ENCODE results near the gene CLPTM1. TPM values are rescaled to one million over a fixed set of nuclear protein-coding genes. Genes with fewer than 3 reads are reported as not detected.

Gene CLPTM1
- polyA plus RNA-seq, 1 donor from 2014 or later, result 15.3 TPM

DNA sequence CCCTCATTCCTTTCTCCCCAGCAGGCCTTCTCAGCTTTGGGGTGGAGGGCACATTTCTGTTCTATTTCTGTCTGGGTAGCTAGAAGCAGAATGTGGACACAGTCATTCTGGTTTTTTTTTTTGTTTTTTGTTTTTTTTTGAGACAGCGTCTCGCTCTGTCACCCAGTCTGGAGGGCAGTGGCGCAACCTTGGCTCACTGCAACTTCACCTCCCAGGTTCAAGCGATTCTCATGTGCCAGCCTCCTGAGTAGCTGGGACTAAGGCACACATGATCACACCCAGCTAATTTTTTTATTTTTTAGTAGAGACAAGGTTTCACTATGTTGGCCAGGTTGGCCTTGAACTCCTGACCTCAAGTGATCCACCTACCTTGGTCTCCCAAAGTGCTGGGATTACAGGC is 20.3 kb downstream of the CLPTM1 start:
- H3K9me3 ChIP-seq (ENCODE audit: low read length), result no peaks in the 10 kb centered on the region
- TF ChIP-seq SMC3 (conservative IDR thresholded peaks at IDR 0.05; ENCODE audit: poor library complexity) (no peak), MXI1 (conservative IDR thresholded peaks at IDR 0.05; ENCODE audit: poor library complexity, severe bottlenecking) (no peak), EP300 (conservative IDR thresholded peaks at IDR 0.05; ENCODE audit: poor library complexity, severe bottlenecking) (no peak), POLR2AphosphoS5 (IDR thresholded peaks at IDR 0.05) (no peak), TAF1 (IDR thresholded peaks at IDR 0.05; ENCODE audit: low read depth) (no peak), EZH2 (IDR thresholded peaks at IDR 0.05; ENCODE audit: borderline replicate concordance, insufficient read depth, low read length, poor library complexity, severe bottlenecking) (no peak), RAD21 (conservative IDR thresholded peaks at IDR 0.05) (no peak)
- TF ChIP-seq, protein P1, sequence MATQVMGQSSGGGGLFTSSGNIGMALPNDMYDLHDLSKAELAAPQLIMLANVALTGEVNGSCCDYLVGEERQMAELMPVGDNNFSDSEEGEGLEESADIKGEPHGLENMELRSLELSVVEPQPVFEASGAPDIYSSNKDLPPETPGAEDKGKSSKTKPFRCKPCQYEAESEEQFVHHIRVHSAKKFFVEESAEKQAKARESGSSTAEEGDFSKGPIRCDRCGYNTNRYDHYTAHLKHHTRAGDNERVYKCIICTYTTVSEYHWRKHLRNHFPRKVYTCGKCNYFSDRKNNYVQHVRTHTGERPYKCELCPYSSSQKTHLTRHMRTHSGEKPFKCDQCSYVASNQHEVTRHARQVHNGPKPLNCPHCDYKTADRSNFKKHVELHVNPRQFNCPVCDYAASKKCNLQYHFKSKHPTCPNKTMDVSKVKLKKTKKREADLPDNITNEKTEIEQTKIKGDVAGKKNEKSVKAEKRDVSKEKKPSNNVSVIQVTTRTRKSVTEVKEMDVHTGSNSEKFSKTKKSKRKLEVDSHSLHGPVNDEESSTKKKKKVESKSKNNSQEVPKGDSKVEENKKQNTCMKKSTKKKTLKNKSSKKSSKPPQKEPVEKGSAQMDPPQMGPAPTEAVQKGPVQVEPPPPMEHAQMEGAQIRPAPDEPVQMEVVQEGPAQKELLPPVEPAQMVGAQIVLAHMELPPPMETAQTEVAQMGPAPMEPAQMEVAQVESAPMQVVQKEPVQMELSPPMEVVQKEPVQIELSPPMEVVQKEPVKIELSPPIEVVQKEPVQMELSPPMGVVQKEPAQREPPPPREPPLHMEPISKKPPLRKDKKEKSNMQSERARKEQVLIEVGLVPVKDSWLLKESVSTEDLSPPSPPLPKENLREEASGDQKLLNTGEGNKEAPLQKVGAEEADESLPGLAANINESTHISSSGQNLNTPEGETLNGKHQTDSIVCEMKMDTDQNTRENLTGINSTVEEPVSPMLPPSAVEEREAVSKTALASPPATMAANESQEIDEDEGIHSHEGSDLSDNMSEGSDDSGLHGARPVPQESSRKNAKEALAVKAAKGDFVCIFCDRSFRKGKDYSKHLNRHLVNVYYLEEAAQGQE (IDR thresholded peaks at IDR 0.05; ENCODE audit: borderline replicate concordance), result no peak
- TF ChIP-seq, protein P2, sequence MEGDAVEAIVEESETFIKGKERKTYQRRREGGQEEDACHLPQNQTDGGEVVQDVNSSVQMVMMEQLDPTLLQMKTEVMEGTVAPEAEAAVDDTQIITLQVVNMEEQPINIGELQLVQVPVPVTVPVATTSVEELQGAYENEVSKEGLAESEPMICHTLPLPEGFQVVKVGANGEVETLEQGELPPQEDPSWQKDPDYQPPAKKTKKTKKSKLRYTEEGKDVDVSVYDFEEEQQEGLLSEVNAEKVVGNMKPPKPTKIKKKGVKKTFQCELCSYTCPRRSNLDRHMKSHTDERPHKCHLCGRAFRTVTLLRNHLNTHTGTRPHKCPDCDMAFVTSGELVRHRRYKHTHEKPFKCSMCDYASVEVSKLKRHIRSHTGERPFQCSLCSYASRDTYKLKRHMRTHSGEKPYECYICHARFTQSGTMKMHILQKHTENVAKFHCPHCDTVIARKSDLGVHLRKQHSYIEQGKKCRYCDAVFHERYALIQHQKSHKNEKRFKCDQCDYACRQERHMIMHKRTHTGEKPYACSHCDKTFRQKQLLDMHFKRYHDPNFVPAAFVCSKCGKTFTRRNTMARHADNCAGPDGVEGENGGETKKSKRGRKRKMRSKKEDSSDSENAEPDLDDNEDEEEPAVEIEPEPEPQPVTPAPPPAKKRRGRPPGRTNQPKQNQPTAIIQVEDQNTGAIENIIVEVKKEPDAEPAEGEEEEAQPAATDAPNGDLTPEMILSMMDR (IDR thresholded peaks at IDR 0.05; ENCODE audit: poor library complexity, severe bottlenecking), result no peak
- no peaks in the 10 kb centered on the region for H3K9me2 ChIP-seq (ENCODE audit: insufficient read depth, low read length)
- no peaks in the 10 kb centered on the region for H4K20me1 ChIP-seq (ENCODE audit: insufficient read depth)
- H2AFZ ChIP-seq (ENCODE audit: low read depth, low read length), result no peak overlapping the region
- H3K36me3 ChIP-seq (ENCODE audit: insufficient read depth, low read length), result no peaks in the 10 kb centered on the region
- no peak overlapping the region for H3K27ac ChIP-seq (ENCODE audit: low read length)
- H3K27me3 ChIP-seq (ENCODE audit: insufficient read depth, low read depth, low read length), result no peaks in the 10 kb centered on the region
- no peaks in the 10 kb centered on the region for H3K79me2 ChIP-seq (replicated peaks; ENCODE audit: insufficient read depth, low read length)
- H3F3A ChIP-seq (ENCODE audit: insufficient read depth, low read length, poor library complexity, severe bottlenecking), result no peaks in the 10 kb centered on the region
- H3K9ac ChIP-seq (ENCODE audit: low read length), result no peak overlapping the region
- H3K4me2 ChIP-seq (ENCODE audit: low read length), result no peak overlapping the region
- H3K4me3 ChIP-seq (ENCODE audit: low read length), result no peak overlapping the region

DNA sequence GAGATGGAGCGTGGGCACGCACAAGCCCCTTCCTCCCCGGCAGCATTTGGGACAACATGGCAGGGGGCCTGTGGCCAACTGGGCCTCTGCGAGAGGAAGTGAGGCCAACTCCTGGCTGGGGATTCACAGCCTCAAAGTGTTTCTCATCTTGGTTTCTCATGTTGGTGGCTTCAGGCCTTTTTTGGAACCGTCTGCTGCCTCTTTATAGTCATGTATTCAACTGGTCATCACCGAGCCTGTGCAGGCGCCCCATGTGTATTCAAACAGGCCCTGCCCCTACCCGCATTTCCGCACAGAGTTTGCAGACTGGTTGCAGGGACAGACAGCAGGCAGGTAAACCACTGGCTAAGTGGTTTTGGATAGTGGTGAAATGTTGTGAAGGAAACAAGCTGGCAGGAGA is 28.8 kb downstream of the CLPTM1 start:
- H3F3A ChIP-seq (ENCODE audit: insufficient read depth, low read length, poor library complexity, severe bottlenecking), result no peaks in the 10 kb centered on the region
- no peaks in the 10 kb centered on the region for H3K9me2 ChIP-seq (ENCODE audit: insufficient read depth, low read length)
- no peak overlapping the region for H3K27ac ChIP-seq (ENCODE audit: low read length)
- TF ChIP-seq, protein P2 (IDR thresholded peaks at IDR 0.05; ENCODE audit: poor library complexity, severe bottlenecking), result no peak
- TF ChIP-seq POLR2AphosphoS5 (IDR thresholded peaks at IDR 0.05) (no peak), SMC3 (conservative IDR thresholded peaks at IDR 0.05; ENCODE audit: poor library complexity) (no peak), EP300 (conservative IDR thresholded peaks at IDR 0.05; ENCODE audit: poor library complexity, severe bottlenecking) (no peak), MXI1 (conservative IDR thresholded peaks at IDR 0.05; ENCODE audit: poor library complexity, severe bottlenecking) (no peak), EZH2 (IDR thresholded peaks at IDR 0.05; ENCODE audit: borderline replicate concordance, insufficient read depth, low read length, poor library complexity, severe bottlenecking) (no peak), RAD21 (conservative IDR thresholded peaks at IDR 0.05) (no peak), TAF1 (IDR thresholded peaks at IDR 0.05; ENCODE audit: low read depth) (no peak)
- TF ChIP-seq, protein P1 (IDR thresholded peaks at IDR 0.05; ENCODE audit: borderline replicate concordance), result no peak
- H3K9ac ChIP-seq (ENCODE audit: low read length), result no peak overlapping the region
- H3K4me2 ChIP-seq (ENCODE audit: low read length), result no peak overlapping the region
- H3K36me3 ChIP-seq (ENCODE audit: insufficient read depth, low read length), result no peaks in the 10 kb centered on the region
- no peaks in the 10 kb centered on the region for H3K9me3 ChIP-seq (ENCODE audit: low read length)
- H3K27me3 ChIP-seq (ENCODE audit: insufficient read depth, low read depth, low read length), result no peaks in the 10 kb centered on the region
- H3K79me2 ChIP-seq (replicated peaks; ENCODE audit: insufficient read depth, low read length), result no peaks in the 10 kb centered on the region
- H2AFZ ChIP-seq (ENCODE audit: low read depth, low read length), result no peak overlapping the region
- no peak overlapping the region for H3K4me3 ChIP-seq (ENCODE audit: low read length)
- no peaks in the 10 kb centered on the region for H4K20me1 ChIP-seq (ENCODE audit: insufficient read depth)
